Measurements from ENCODE around the gene CACNB4.
"Not testable (repeated sequence)": the region's sequence is repeated elsewhere in the genome, so short reads cannot be mapped to it uniquely, and the experiment has no call there.

The CACNB4 gene

GRCh38 chr2:151928380-151928779, 170.5 kb downstream of the CACNB4 start:
- TF ChIP-seq CTCF (IDR thresholded peaks at IDR 0.05; ENCODE audit: low read depth, low read length, missing control alignments) = no peak
- in situ Hi-C loops (cut with HindIII; ENCODE audit: low sequenced_read_pairs) = no loop called here
- DNase-seq (ENCODE audit: low read depth) = no peak
- no peak overlapping the region for H3K4me3 ChIP-seq (ENCODE audit: low read depth, low read length)

DNA sequence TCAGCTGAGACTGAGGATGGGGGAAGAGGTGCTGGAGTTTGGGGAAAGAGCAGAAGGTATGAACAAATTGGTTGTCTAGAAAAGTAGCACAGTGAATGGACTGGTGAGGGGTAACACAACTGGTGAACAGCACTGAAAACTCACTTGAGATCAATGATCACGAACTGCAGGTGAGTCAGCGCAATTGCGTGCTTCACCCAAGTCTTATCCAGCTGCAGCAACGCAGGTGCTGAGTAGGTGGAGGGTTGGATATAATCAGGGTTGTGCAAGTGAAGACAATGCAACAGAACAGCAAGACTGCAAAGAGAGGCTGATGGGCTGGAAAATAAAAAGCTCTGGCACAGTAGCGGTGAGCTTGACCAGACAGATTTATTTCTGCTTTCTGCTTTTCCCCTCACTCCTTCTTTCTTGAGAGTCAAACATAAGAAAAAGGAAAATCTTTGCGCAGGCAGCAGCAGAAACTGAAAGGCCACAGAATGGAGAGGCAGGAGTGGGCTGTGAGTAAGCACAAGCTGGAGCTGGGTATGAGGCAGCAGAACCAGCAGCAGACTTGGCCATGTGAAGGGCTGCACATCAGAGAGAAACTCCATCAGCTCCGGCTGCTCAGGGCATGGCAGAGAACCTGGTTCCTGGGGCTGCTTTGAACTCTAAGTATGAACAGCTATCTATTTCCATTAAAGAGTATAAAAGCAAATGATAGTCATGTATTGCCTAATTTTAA, 171.2 kb downstream of the CACNB4 start:
- no peak overlapping the region for H3K4me3 ChIP-seq (ENCODE audit: low read depth, low read length)
- no peak for TF ChIP-seq CTCF (IDR thresholded peaks at IDR 0.05; ENCODE audit: low read depth, low read length, missing control alignments)
- in situ Hi-C loops (cut with HindIII; ENCODE audit: low sequenced_read_pairs) = no loop called here
- DNase-seq (ENCODE audit: low read depth) = no peak

DNA sequence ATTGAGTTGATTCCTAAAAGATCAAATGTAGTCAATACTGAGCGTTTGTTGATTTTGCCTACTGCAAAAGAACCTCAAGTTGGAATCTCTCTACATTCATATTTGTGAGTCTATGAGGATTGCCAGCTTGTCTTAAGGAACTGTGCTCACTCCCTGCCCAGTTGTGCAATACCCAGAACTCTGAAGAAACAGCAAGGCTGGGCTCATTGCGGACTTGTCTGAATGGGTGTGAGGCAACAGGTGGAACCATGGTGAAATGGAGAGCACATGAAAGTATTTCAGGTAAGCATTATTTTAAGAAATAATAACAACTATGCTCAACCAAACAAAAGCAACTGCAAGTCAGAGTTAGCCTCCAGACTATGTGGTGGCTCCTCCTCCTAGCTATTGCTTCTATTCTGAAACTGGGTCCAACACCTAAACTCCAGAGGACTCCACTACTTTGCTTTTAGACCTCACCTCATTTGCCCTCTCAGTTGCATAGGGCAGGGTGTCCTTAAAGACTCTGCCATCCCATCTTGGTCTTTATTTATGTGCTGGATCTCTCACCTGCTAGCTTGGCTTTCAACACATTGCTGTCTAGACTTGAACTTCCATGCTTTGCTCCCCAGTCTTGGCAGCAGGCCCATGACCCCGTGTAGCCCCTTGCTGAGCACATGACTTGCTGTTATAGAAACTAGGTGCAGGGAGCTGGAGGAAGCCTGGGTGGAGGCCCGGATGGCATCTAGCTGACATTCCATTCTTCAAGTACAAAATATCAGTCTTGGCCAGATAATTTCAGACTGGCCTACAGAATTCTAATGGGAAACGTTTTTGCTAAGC, 175.8 kb downstream of the CACNB4 start:
- no peak for DNase-seq (ENCODE audit: low read depth)
- in situ Hi-C loops (cut with HindIII; ENCODE audit: low sequenced_read_pairs) = no loop called here
- TF ChIP-seq CTCF (IDR thresholded peaks at IDR 0.05; ENCODE audit: low read depth, low read length, missing control alignments) = no peak
- no peak overlapping the region for H3K4me3 ChIP-seq (ENCODE audit: low read depth, low read length)

DNA sequence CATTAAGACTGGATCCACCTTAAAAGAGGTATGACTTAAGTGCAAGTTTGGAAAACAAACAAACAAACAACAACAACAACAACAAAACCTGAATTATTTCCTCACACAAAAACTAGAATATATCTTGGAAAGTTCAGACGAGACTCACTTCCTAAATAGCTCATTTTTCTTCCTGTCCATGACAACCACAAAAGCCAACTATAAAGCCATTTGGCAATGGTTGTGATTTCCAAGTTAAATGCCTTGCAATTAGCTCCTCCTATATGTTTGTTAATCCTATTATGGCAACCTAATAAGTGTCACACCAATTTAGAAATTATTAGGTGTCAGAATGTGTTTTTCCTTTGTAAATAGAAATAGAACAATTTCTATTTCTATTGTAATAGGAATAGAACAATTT, 179.1 kb downstream of the CACNB4 start:
- no peak for TF ChIP-seq CTCF (IDR thresholded peaks at IDR 0.05; ENCODE audit: low read depth, low read length, missing control alignments)
- no peak overlapping the region for H3K4me3 ChIP-seq (ENCODE audit: low read depth, low read length)
- no peak for DNase-seq (ENCODE audit: low read depth)
- in situ Hi-C loops (cut with HindIII; ENCODE audit: low sequenced_read_pairs) = no loop called here

- no peak for DNase-seq (ENCODE audit: low read depth)
- in situ Hi-C loops (cut with HindIII; ENCODE audit: low sequenced_read_pairs) = no loop called here
- no peak overlapping the region for H3K4me3 ChIP-seq (ENCODE audit: low read depth, low read length)
- no peak for TF ChIP-seq CTCF (IDR thresholded peaks at IDR 0.05; ENCODE audit: low read depth, low read length, missing control alignments)
These were observed 180.5 kb downstream of the CACNB4 start for GRCh38 chr2:151918308-151918707.

DNA sequence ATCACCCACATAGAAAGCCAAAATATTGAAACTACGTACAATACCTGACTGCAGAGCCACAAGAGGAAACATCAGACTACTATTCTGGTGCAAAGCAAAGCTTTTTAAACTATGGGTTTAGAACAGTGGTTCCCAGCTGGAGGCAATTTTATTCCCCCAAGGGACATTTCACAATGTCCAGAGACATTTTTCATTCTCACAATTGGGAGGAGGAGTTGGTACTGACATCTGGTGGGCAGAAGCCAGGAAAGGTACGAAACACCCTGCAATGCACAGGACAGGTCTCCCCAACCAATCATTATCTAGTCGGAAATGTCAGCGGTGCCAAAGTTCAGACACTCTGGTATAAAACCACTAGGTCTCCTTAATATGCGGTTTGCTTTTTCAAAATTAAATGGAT, 182.2 kb downstream of the CACNB4 start:
- no peak for TF ChIP-seq CTCF (IDR thresholded peaks at IDR 0.05; ENCODE audit: low read depth, low read length, missing control alignments)
- in situ Hi-C loops (cut with HindIII; ENCODE audit: low sequenced_read_pairs) = no loop called here
- no peak for DNase-seq (ENCODE audit: low read depth)
- H3K4me3 ChIP-seq (ENCODE audit: low read depth, low read length) = no peak overlapping the region

- in situ Hi-C loops (cut with HindIII; ENCODE audit: low sequenced_read_pairs) = not testable (repeated sequence)
These were observed 183.2 kb downstream of the CACNB4 start for GRCh38 chr2:151915629-151916025.

More at GRCh38 chr2:151915629-151916025, 183.2 kb downstream of the CACNB4 start:
- not testable (repeated sequence) for DNase-seq (ENCODE audit: low read depth); H3K4me3 ChIP-seq (ENCODE audit: low read depth, low read length)
